Left lobe of liver (tissue), 2 donors: ENCODE measurements around the gene MYCT1. TPM values are rescaled to one million over a fixed set of nuclear protein-coding genes. Genes with fewer than 3 reads are reported as not detected.

Source experiments
- ATAC-seq: fragments of 200-7000 bp; cut with Tn5 transposase; one replicate; pipeline ENCODE4 v1.9.1; 2020; ENCODE audit warnings: mild to moderate bottlenecking, moderate library complexity
- DNase-seq: peaks from one replicate; pipeline ENCODE4 v3.0.0-alpha.2; 2020; ENCODE audit warnings: low spot score
- total RNA-seq: library from RNA; stranded (reverse); gene quantifications from one replicate; pipeline ENCODE4 v1.2.1, GENCODE V29; 2021
- donor health status: DM: no; HTN: no; CAD: no; lungs with moderate emphysema.
- donor health status: DM: no; HTN: yes; CAD: no.

MYCT1 gene
- total RNA-seq, 1 donor from 2014 or later = 3.3 TPM

DNA sequence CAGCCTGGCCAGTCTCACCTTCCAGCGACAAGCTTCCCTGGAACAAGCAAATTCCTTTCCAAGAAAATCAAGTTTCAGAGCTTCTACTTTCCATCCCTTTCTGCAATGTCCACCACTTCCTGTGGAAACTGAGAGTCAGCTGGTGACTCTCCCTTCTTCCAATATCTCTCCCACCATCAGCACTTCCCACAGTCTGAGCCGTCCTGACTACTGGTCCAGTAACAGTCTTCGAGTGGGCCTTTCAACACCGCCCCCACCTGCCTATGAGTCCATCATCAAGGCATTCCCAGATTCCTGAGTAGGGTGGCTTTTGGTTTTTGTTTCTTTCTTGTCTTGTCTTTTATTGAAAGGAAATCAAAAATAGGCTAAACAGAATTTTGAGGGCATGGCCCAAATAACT is 24.3 kb downstream of the MYCT1 start:
- ATAC-seq (no peak), DNase-seq (no peak)

DNA sequence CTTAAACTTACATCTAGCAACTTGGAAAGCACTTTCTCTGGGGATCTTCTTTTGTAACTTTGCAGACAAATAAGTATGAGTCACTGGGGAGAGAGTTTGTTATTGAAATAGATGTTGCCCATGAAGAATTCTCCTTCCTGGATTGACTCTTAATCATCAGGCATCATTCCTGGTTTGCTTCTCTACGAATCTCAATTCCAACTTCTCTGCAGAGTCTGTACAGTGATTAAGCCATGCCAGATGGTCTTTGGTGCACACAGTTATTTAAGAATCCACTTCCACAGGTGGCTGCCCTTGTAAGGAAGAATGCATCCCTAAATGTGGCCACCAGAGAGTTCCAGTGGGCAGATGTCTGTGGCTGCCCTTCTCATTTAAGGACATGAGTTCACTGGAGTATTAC is 25.7 kb downstream of the MYCT1 start:
- ATAC-seq (no peak), DNase-seq (no peak)

DNA sequence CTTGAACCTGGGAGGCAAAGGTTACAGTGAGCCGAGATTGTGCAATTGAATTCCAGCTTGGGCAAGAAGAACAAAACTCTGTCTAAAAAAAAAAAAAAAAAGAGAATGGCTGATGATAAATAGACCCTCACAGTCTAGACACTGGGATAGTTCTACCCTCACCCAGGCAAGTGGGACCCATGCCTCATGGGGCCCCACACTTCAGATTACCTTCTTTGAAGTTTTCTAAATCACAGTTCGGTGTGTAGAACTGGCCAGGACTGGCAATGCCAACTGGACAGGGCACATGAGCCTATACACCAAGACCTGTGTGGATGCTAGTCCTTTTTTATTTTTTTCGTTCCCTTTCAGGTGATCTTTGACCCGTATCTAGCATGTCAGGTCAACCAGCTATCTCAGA is 28.6 kb downstream of the MYCT1 start:
- DNase-seq = no peak

DNA sequence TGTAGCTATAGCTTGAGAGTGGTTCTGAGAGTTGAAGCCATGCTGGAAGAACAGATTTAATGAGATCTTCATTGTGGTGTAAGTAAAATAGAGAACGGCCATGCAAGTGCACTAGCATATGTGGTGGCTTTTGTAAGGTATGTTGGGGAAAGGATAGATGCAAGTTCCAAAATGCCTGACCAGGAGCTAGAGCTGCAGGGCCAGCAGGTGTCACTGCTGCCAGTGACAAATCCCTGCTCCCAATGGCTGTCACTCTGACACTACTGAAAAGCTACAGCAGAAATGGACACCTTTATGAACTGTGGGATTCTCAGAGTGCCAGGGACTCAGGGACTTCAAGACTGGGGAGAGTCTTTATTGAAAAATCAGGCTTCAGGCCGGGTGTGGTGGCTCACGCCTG is 29.8 kb downstream of the MYCT1 start:
- DNase-seq = no peak
- ATAC-seq = no peak

More for the DNA sequence above, 28.6 kb downstream of the MYCT1 start:
- ATAC-seq = no peak

DNA sequence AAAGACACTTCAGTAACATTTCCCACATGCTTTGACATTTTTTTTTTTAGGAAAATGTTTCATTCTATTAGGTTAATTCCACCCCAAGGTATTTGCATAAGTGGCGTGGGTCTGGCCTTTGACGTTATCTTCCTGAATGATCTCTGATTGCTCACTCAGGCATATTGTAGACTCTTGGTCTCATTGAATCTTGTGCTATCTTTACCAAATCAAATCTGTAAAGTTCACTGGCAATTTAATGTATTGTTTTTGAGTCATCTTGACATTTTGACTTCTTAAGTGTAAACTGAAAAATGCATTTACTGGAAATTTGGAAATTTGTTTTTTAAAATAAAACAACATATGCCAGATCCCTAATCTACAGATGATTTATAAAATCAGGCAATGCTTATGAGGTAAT is 36.9 kb downstream of the MYCT1 start:
- no peak for DNase-seq
- no peak for ATAC-seq

DNA sequence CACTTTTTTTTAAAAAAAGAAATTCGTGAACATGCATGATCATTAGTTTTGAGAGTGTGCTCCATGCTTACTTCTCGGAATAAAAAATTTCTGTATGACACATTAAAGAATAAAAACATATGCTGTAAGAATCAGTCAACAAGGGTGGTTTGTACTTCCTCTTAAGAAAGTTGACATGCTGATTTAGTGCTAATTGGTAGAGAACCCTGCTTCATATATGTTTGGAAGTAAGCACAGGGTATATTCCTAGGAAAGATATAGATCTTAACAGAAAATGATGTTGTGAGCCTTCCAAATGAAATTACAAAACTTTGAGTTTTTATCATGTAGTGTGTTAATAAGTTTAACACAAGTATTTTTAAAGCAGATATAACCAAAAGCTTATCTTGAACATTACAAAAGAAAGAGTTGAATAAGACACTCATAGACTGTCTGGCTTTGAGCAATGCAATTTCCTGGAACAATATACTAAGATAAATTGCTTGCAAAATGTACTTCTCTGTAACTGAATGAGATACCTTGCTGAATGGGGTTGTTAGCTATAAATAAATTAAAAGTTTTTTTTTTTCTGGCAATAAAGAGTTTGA is 39.1 kb downstream of the MYCT1 start:
- no peak for ATAC-seq

DNA sequence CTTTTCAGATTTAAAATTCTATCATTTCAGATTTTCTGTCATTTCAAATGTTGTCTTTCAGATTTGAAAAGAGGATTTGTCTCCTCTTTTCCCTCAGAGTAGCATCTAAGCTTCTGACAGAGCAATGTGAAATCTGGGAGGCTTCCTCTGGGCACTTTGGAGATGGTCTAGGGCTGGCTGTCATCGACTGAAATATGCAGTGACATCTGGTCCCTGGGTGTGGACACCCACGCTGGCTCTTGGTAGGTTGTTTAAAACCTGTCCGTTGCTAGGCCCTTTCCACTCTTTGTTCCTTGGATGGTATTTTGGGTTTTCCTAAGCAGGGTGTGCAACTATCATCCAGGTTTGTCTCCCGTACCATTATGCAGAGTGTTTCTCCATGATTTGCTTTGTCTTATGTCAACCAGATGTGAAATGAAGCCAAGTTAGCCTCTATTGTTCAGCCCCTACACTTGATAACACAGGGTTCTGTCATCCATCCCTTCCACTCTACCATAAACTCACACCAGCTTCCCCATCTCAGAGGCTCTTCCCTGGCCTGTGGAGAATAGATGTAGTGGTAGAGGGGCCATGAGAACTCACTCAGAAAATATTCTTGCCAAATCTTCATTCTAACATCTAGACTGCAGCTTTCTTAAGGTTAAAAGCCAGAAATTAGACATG is 47.9 kb downstream of the MYCT1 start:
- ATAC-seq (no peak), DNase-seq (no peak)

More for the DNA sequence above, 39.1 kb downstream of the MYCT1 start:
- no peak for DNase-seq

DNA sequence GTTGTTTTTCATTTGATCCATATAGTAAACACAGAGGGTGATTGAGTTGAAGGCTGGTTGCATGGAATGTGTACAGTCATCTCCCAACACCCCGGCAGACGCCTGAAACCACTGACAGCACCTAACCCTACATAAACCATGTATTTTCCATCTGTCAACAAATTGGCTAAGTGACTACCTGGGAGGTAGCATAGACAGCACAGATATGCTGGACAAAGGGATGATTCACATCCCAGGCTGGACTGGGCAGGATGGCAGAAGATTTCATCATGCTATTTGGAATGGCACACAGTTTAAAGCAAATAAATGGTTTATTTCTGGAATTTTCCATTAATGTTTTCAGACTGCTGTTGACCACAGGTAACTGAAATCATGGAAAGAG is 48.5 kb downstream of the MYCT1 start:
- DNase-seq = no peak
- no peak for ATAC-seq

DNA sequence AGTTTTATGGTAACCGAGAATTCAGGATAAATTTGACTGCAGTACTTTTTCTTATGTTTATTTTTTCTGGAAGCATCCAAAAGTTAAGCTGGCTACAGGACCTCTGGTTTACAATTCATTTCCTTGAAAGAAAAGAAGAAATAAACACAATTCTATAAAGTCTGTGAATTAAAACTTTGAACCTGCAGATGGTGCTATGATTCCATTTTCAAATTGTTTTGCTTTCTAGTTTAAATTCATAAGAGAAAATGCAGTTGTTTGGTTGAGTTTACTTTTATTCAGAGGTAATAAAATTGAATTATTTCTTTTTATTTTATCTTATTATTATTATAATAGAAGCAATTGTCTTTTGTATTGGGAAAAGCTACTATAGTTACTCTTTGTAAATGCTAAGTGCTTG is 51.1 kb downstream of the MYCT1 start:
- DNase-seq = no peak
- ATAC-seq = no peak

DNA sequence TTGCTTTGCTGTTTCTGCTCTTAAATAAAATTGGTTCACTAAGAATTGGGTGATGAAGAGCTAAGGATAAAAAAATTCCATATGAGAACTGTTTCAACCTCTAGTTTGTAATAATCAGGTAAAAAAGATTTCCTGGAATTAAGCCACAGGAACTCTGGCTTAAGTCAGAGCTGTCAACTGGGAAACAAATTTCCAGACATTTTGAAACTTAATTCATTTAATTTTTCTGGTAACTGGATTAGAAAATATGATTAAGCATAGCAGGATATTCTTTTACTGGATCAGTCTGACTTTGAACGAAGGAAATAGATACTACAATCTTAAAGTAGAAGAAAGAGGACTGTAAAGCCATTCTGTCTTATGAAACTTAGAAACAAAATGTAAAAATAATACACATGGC is 51.6 kb downstream of the MYCT1 start:
- no peak for DNase-seq
- no peak for ATAC-seq

DNA sequence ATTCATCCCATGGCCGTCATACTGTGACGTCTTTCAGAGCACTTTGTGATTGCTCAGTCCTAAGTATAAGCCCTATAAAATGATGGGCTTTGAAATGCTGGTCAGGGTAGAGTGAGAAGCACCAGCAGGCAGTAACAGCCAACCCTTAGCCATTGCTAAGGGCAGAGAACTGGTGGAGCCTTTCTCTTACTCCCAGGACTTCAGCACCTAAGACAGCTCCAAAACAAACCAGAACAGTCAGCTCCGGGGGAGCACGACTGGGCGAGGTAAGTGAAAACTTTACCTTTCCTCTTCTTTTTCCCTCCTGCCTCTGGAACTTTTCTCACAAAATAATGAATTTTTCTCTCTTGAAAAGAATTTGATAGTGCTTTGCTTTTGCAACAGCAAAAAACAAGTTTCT is 53.0 kb downstream of the MYCT1 start, which contains the start of gene VIP:
VIP (plus strand) TSS at position 104 of the 400 bp plus-strand sequence. CDS start 1,381 bp downstream, outside the sequence.
- ATAC-seq (peak; percentile 48), DNase-seq (no peak)

DNA sequence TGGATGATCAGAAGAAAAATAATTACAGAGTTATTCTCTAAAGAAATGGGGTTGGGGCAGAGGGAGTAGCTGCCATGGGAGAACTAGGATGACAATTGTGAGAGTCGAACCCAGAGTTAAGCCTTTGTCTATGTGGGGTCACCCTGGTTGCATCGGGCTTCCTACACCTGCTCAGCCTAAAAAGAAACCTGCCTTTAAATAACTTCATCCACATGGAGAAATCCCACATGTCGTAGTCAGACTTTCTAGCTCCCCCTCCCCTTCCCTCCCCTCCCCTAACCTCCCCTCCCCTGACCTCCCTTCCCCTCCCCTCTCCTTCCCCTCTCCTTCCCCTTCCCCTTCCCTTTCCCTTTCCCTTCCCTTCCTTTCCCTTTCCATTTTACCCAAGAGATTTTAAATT is 67.6 kb downstream of the MYCT1 start:
- ATAC-seq = no peak
- no peak for DNase-seq

DNA sequence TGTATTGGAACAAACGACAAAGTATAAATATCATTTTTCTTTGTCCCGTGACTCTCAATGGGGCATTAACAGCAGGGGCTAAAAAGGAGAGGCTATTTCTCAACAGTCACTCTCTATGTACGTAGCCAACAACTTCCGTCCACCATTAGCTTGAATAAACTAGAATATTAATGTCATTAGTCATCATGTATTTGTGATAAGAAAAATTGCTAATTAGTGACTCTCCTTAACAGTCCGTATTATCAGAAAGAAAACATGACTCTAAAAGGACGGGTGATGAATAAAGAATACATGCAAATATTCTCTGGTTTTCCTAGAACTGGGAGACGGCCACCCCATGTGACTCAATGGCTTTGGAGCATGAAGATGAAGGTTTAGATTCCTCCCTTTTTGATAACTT is 71.5 kb downstream of the MYCT1 start:
- DNase-seq = no peak
- ATAC-seq = no peak

DNA sequence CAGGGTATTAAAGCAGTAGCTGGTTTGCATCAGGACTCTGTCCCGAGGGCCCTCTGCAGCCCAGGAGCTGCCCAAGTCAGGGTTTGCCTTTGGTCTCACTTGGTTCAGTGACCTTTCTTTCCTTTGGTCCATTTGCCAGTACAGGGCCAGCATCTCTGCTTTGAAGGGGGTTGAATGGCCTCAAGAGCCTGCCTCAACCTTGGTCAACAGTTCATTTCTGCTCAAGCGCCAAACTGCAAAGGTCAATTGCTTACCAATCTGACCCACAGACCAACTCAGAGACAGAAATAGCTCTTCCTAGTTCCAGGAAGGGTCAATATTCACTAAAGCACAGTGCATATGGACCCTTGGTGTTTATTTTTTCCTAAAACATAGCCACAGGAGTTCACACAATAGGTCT is 72.3 kb downstream of the MYCT1 start:
- DNase-seq = no peak
- ATAC-seq = no peak

DNA sequence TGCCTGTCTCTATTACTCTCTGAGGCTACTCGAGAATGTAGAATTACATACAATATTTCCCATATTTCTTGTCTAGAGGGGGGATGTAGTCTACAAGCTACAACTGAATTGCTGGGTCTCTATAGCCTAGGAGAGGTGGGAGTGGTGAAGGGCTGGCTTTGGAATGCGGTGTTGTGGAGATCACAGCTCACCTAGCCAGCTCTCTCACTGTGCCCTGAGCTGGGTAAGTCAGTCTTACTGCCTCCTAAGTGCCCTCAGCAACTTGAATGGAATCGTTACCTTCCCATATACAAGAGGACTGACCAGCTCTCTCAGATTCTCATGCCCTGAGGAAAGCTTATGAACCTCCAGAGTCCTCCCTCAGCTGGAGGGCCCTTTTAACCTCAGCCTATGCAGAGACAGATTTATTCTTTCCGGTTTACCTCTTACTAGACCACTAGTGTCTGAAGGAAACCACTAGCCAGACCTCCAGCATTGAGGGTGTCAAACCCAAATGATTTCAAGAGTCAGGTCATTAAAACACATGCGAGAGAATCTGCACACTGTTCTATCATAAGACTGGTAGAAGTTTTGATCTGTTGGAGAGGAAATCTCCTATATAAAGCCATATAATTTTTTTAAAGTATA is 73.5 kb downstream of the MYCT1 start:
- no peak for ATAC-seq
- no peak for DNase-seq

Other genes with a start within 250 kb of the MYCT1 start
- gene SYNE1, start 60.5 kb upstream of the MYCT1 start, total RNA-seq = 31.3 TPM
- gene VIP, start 52.9 kb downstream of the MYCT1 start, total RNA-seq = 0.15 TPM